Measurements from ENCODE around the gene MAPK8. TPM values are rescaled to one million over a fixed set of nuclear protein-coding genes. Genes with fewer than 3 reads are reported as not detected.

MAPK8 gene
- total RNA-seq, 1 donor from 2014 or later = 54.3 TPM

- no peak overlapping the region for H3K27ac ChIP-seq
- DNase-seq (ENCODE audit: extremely low spot score in 2 of 2) = no peak
- no peaks in the 10 kb centered on the region for H3K9me3 ChIP-seq
- H3K4me1 ChIP-seq = peaks cover 12% of the 10 kb centered on the region
- no peak overlapping the region for H3K4me3 ChIP-seq
- intact Hi-C loops (cut with DNase I) = no loop called here
- H3K36me3 ChIP-seq = no peaks in the 10 kb centered on the region
- H3K27me3 ChIP-seq = no peaks in the 10 kb centered on the region
- no peak for TF ChIP-seq POLR2A (IDR thresholded peaks at IDR 0.05)
- no peak for TF ChIP-seq POLR2AphosphoS5 (IDR thresholded peaks at IDR 0.05; ENCODE audit: insufficient read depth in 1 of 2, low read depth in 1 of 2)
- no peak for TF ChIP-seq CTCF (IDR thresholded peaks at IDR 0.05)
Observed at GRCh38 chr10:48468866-48469511, 162.5 kb downstream of the MAPK8 start.

- no peaks in the 10 kb centered on the region for H3K36me3 ChIP-seq
- no peak overlapping the region for H3K4me3 ChIP-seq
- intact Hi-C loops (cut with DNase I) = no loop called here
- DNase-seq (ENCODE audit: extremely low spot score in 2 of 2) = no peak
- H3K27me3 ChIP-seq = no peaks in the 10 kb centered on the region
- peaks cover 12% of the 10 kb centered on the region for H3K4me1 ChIP-seq
- TF ChIP-seq CTCF (IDR thresholded peaks at IDR 0.05) (no peak), POLR2A (IDR thresholded peaks at IDR 0.05) (no peak), POLR2AphosphoS5 (IDR thresholded peaks at IDR 0.05; ENCODE audit: insufficient read depth in 1 of 2, low read depth in 1 of 2) (no peak)
- no peaks in the 10 kb centered on the region for H3K9me3 ChIP-seq
- no peak overlapping the region for H3K27ac ChIP-seq
Observed at GRCh38 chr10:48469516-48470020, 163.1 kb downstream of the MAPK8 start.

- no peak for TF ChIP-seq POLR2AphosphoS5 (IDR thresholded peaks at IDR 0.05; ENCODE audit: insufficient read depth in 1 of 2, low read depth in 1 of 2)
- TF ChIP-seq CTCF (IDR thresholded peaks at IDR 0.05) = no peak
- TF ChIP-seq POLR2A (IDR thresholded peaks at IDR 0.05) = no peak
- no peak for DNase-seq (ENCODE audit: extremely low spot score in 2 of 2)
- H3K27ac ChIP-seq = no peak overlapping the region
- H3K4me1 ChIP-seq = peaks cover 9% of the 10 kb centered on the region
- H3K36me3 ChIP-seq = no peaks in the 10 kb centered on the region
- H3K9me3 ChIP-seq = no peaks in the 10 kb centered on the region
- H3K4me3 ChIP-seq = no peak overlapping the region
- no peaks in the 10 kb centered on the region for H3K27me3 ChIP-seq
- intact Hi-C loops (cut with DNase I) = no loop called here
Observed at GRCh38 chr10:48470115-48470892, 163.8 kb downstream of the MAPK8 start.

- Histone ChIP-seq H3K27me3 (no peaks in the 10 kb centered on the region), H3K27ac (no peak overlapping the region), H3K4me1 (peaks cover under 1% of the 10 kb centered on the region), H3K36me3 (no peaks in the 10 kb centered on the region), H3K4me3 (no peak overlapping the region), H3K9me3 (no peaks in the 10 kb centered on the region)
- intact Hi-C loops (cut with DNase I) = no loop called here
- TF ChIP-seq POLR2AphosphoS5 (IDR thresholded peaks at IDR 0.05; ENCODE audit: insufficient read depth in 1 of 2, low read depth in 1 of 2) = no peak
- TF ChIP-seq POLR2A (IDR thresholded peaks at IDR 0.05) = no peak
- no peak for TF ChIP-seq CTCF (IDR thresholded peaks at IDR 0.05)
- no peak for DNase-seq (ENCODE audit: extremely low spot score in 2 of 2)
Observed at GRCh38 chr10:48470893-48471805, 164.7 kb downstream of the MAPK8 start.
